GM10266 (cell line): ENCODE data around the gene FLRT1.

Experiments
- DNase-seq: peaks from one replicate; pipeline ENCODE4 v3.0.0; 2012; ENCODE audit errors: extremely low spot score
- TF ChIP-seq, protein P1 (sequence below): IDR thresholded peaks from 2 replicates; pipeline ENCODE4 v1.5.1; 2012; ENCODE audit warnings: mild to moderate bottlenecking, low read depth; ENCODE audit not compliant: control insufficient read depth, insufficient read depth; ENCODE audit errors: missing control alignments

The FLRT1 gene

GRCh38 chr11:64072871-64073270 is 37.1 kb downstream of the FLRT1 start:
- TF ChIP-seq, protein P1, sequence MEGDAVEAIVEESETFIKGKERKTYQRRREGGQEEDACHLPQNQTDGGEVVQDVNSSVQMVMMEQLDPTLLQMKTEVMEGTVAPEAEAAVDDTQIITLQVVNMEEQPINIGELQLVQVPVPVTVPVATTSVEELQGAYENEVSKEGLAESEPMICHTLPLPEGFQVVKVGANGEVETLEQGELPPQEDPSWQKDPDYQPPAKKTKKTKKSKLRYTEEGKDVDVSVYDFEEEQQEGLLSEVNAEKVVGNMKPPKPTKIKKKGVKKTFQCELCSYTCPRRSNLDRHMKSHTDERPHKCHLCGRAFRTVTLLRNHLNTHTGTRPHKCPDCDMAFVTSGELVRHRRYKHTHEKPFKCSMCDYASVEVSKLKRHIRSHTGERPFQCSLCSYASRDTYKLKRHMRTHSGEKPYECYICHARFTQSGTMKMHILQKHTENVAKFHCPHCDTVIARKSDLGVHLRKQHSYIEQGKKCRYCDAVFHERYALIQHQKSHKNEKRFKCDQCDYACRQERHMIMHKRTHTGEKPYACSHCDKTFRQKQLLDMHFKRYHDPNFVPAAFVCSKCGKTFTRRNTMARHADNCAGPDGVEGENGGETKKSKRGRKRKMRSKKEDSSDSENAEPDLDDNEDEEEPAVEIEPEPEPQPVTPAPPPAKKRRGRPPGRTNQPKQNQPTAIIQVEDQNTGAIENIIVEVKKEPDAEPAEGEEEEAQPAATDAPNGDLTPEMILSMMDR: no peak
- DNase-seq: no peak

- DNase-seq: no peak
- TF ChIP-seq, protein P1: no peak
Measured at GRCh38 chr11:64073542-64073941, 37.8 kb downstream of the FLRT1 start.

GRCh38 chr11:64074239-64074638 is 38.5 kb downstream of the FLRT1 start:
- TF ChIP-seq, protein P1: no peak
- no peak for DNase-seq

DNA sequence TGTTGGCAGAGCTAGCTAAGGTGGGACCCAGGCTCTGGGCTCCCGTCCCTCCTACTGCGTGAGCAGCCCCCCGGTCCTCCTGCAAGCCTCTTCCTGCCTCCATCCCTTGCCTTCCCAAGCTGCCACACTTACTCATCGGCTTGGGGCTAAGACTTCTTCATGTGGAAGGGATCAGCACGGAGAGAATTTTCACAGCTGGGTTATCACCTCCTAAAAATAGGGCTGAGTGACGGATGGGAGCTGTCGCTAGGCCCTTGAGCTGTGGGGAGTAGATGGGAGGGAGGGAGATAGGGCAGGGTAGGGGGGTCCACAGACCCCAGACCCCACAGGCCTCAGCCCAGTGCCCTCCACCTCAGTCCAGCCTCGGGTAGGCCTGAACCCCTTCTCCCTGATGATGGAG is 41.0 kb downstream of the FLRT1 start:
- no peak for DNase-seq
- TF ChIP-seq, protein P1: no peak

DNA sequence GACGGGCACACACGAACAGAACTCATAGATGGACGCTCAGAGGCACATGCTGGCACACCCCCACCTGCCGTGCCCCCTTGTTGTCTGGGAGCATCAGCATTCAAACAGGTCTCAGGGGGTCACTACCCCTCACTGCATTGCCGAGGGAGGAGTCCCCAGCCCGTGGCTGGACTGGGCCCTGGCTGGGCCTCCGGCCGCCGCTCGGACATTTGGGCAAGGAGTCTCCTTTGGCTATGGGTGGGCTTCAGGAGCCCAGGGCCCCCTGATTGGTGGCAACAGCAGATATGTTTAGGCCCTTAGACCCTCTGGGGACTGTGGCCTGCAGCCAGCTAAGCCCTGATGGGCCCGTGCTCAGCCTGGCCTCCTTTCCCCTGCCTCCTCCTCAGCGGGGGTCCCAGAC is 41.9 kb downstream of the FLRT1 start:
- no peak for DNase-seq
- TF ChIP-seq, protein P1: no peak

GRCh38 chr11:64078284-64078683 is 42.6 kb downstream of the FLRT1 start:
- DNase-seq: no peak
- TF ChIP-seq, protein P1: no peak

DNA sequence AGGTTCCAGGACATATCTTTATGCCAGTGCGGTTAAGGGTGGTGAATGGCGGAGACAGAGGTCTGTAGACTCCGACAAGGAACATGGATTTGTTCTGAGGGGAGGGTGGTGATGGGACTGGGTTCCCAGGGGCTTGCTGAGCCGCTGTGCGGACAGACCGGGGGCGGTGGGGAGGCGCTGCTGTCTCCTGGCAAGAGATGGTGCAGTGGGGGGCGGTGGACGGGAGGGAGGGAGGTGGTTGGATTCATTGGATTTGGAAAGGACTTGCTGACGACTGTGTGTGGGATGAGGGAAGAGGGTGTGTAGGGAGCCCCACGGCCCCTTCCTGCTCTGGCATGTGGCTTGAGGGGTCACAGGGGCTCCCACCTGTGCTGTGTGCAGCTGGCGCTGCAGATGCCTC is 43.2 kb downstream of the FLRT1 start:
- no peak for DNase-seq
- TF ChIP-seq, protein P1: no peak
